SU-DHL-6 (cell line): ENCODE data around the gene TMPRSS9.
"Not testable (repeated sequence)": the region's sequence is repeated elsewhere in the genome, so short reads cannot be mapped to it uniquely, and the experiment has no call there.

ENCODE experiments used
- H2AFZ ChIP-seq: fragments of 200-600 bp; sonication (generic); 2 replicates; pipeline ENCODE4 v1.6.1; 2014; ENCODE audit warnings: low read depth, mild to moderate bottlenecking, moderate library complexity, mixed read lengths, antibody characterized with exemption, low read length; ENCODE audit not compliant: severe bottlenecking
- H3F3A ChIP-seq: fragments of 200-600 bp; shearing (Covaris generic); 2 replicates; pipeline ENCODE4 v1.6.0; 2016; ENCODE audit warnings: antibody characterized with exemption, mild to moderate bottlenecking; ENCODE audit not compliant: insufficient read depth
- H3K27ac ChIP-seq: fragments of 200-600 bp; sonication (generic); 2 replicates; pipeline ENCODE4 v1.5.1; 2016; ENCODE audit warnings: low read depth, mild to moderate bottlenecking, low read length, moderate library complexity, mixed read lengths
- H3K27me3 ChIP-seq: fragments of 200-600 bp; sonication (generic), shearing (Covaris generic); 2 replicates; pipeline ENCODE4 v1.6.0; 2014; ENCODE audit warnings: mild to moderate bottlenecking, low read length
- H3K36me3 ChIP-seq: fragments of 200-600 bp; sonication (generic); 2 replicates; pipeline ENCODE4 v1.6.1; 2014; ENCODE audit warnings: mild to moderate bottlenecking, low read length, mixed read lengths
- H3K4me2 ChIP-seq: fragments of 300-600, 200-600 bp; shearing (Covaris generic), sonication (generic); 2 replicates; pipeline ENCODE4 v1.6.0; 2014; ENCODE audit warnings: low read length, low read depth, mild to moderate bottlenecking; ENCODE audit not compliant: poor library complexity, severe bottlenecking
- H3K4me3 ChIP-seq: fragments of 200-600 bp; sonication (generic); 2 replicates; pipeline ENCODE4 v1.5.1; 2014; ENCODE audit warnings: antibody characterized with exemption, low read length, mild to moderate bottlenecking, mixed read lengths; ENCODE audit not compliant: insufficient read depth, poor library complexity, severe bottlenecking
- H3K79me2 ChIP-seq: fragments of 200-600 bp; sonication (generic); 2 replicates; pipeline ENCODE4 v1.6.1; 2014; ENCODE audit warnings: mild to moderate bottlenecking, low read length, moderate library complexity; ENCODE audit not compliant: insufficient read depth
- H3K9ac ChIP-seq: fragments of 200-600 bp; sonication (generic); 2 replicates; pipeline ENCODE4 v1.7.0; 2014; ENCODE audit warnings: mild to moderate bottlenecking, low read length
- H3K9me2 ChIP-seq: fragments of 200-600 bp; sonication (generic); replicated peaks from 2 replicates; pipeline ENCODE4 v1.6.1; 2014; ENCODE audit warnings: low read length; ENCODE audit not compliant: insufficient read depth
- H3K9me3 ChIP-seq: fragments of 200-600 bp; sonication (generic); 2 replicates; pipeline ENCODE4 v1.6.1; 2014; ENCODE audit warnings: low read length, mixed read lengths; ENCODE audit not compliant: insufficient read depth
- H4K20me1 ChIP-seq: fragments of 200-600 bp; sonication (generic); 2 replicates; pipeline ENCODE4 v1.6.1; 2014; ENCODE audit warnings: low read depth, mild to moderate bottlenecking, antibody characterized with exemption, low read length, moderate library complexity, mixed read lengths
- EZH2phosphoT487 ChIP-seq: fragments of 200-600 bp; sonication (generic), shearing (Covaris generic); conservative IDR thresholded peaks from 2 replicates; pipeline ENCODE4 v1.6.1; 2018; ENCODE audit warnings: mild to moderate bottlenecking, antibody characterized with exemption, low read length, moderate library complexity, mixed read lengths
- TF ChIP-seq, protein P1 (sequence below): fragments of 200-600 bp; sonication (generic); IDR thresholded peaks from one replicate; pipeline ENCODE4 v1.5.1; 2017; ENCODE audit warnings: antibody characterized with exemption, mild to moderate bottlenecking, low read length, moderate library complexity; ENCODE audit not compliant: insufficient read depth, poor library complexity, severe bottlenecking

The TMPRSS9 gene

DNA sequence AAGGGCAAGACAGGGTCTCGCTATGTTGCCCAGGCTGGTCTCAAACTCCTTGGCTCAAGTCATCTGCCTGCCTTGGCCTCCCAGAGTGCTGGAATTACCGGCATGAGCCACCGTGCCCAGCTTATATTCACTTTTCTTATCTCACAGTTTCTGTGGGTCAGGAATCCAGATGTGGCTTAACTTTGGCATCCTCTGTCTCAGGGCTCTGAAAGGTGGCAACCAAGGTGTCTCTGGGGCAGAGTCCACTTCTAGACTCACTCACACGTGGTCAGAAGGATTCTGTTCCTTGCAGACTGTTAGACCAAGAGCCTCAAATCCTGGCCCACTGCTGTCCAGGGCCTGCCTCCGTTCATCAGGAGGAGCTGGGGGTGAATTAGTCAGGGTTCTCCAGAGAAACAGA lies 104.3 kb downstream of the TMPRSS9 start:
- Histone ChIP-seq H3K27ac (no peak overlapping the region), H3F3A (peaks cover 12% of the 10 kb centered on the region; the same call in 1 of the 2 replicates), H3K9me2 (no peaks in the 10 kb centered on the region), H3K36me3 (no peaks in the 10 kb centered on the region), H2AFZ (no peak overlapping the region), H3K4me3 (no peak overlapping the region), H3K9me3 (no peaks in the 10 kb centered on the region), H3K79me2 (no peaks in the 10 kb centered on the region), H3K4me2 (no peak overlapping the region), H3K27me3 (no peaks in the 10 kb centered on the region), H3K9ac (no peak overlapping the region), H4K20me1 (no peaks in the 10 kb centered on the region)
- no peak for TF ChIP-seq EZH2phosphoT487
- TF ChIP-seq, protein P1, sequence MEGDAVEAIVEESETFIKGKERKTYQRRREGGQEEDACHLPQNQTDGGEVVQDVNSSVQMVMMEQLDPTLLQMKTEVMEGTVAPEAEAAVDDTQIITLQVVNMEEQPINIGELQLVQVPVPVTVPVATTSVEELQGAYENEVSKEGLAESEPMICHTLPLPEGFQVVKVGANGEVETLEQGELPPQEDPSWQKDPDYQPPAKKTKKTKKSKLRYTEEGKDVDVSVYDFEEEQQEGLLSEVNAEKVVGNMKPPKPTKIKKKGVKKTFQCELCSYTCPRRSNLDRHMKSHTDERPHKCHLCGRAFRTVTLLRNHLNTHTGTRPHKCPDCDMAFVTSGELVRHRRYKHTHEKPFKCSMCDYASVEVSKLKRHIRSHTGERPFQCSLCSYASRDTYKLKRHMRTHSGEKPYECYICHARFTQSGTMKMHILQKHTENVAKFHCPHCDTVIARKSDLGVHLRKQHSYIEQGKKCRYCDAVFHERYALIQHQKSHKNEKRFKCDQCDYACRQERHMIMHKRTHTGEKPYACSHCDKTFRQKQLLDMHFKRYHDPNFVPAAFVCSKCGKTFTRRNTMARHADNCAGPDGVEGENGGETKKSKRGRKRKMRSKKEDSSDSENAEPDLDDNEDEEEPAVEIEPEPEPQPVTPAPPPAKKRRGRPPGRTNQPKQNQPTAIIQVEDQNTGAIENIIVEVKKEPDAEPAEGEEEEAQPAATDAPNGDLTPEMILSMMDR = no peak

DNA sequence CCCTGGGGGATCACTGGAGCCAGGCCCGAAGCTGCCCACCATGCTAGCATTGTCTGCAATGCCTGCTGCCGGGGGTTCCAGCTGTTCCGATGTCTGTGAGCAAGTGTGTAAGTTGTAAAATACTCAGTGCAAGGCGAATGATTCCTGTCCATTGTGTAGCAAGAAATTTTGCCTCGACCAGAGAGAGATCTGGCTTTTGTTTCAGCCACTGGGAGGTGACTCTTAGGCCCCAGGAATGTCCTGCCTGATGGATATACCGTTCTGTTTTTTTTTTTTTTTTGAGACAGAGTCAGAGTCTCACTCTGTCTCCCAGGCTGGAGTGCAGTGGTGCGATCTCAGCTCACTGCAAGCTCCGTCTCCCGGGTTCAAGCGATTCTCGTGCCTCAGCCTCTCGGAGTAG lies 108.5 kb downstream of the TMPRSS9 start:
- Histone ChIP-seq H3K27ac (no peak overlapping the region), H3K9ac (no peak overlapping the region), H3K4me3 (no peak overlapping the region), H3F3A (0 out of 2 replicates have a peak, but pooled peaks cover 6% of the 10 kb centered on the region), H3K79me2 (no peaks in the 10 kb centered on the region), H3K9me3 (no peaks in the 10 kb centered on the region), H3K4me2 (no peak overlapping the region), H4K20me1 (no peaks in the 10 kb centered on the region), H2AFZ (no peak overlapping the region), H3K27me3 (no peaks in the 10 kb centered on the region), H3K9me2 (no peaks in the 10 kb centered on the region), H3K36me3 (no peaks in the 10 kb centered on the region)
- no peak for TF ChIP-seq EZH2phosphoT487
- TF ChIP-seq, protein P1 = no peak

DNA sequence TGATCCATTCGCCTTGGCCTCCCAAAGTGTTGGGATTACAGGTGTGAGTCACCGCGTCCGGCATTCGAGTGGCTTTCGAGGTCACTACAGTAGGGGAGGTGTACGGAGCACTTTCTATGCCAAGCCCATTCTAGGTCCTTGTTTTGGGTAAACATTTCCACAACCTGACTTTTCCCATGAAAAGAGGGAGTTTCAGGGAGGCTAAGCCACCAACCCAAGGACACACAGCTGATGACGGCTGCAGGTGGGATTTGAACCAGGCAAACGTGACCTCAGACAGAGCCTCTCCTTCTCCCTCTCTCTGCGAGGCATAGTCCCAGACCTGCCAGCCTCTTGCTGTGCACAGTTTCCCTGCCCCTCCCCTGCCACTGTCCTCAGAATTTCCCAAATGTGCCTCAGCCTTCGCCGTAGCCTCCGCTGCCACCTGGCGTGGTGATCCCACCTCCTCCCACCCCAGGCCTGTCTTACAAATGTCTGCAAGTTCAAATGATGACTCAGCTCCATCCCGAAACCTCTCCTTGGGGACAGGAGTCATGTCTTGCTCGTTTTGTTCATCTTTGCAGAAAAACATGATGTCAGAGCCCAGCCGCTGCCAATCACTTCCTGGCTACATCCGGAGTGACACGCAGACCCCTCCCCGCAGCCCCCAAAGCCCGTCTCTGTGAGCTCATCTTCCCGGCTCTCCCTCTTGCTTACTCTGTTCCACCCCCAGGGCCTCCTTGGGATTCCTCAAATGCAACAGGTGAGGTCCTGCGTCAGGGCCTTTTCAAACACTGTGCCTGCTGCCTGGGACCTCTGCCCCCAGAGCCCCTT lies 109.2 kb downstream of the TMPRSS9 start:
- Histone ChIP-seq H2AFZ (no peak overlapping the region), H3K9me2 (no peaks in the 10 kb centered on the region), H3K27ac (no peak overlapping the region), H3K79me2 (no peaks in the 10 kb centered on the region), H3K36me3 (no peaks in the 10 kb centered on the region), H3F3A (0 out of 2 replicates have a peak, but pooled peaks cover 1% of the 10 kb centered on the region), H3K4me3 (no peak overlapping the region), H3K27me3 (no peaks in the 10 kb centered on the region), H3K9ac (no peak overlapping the region), H3K4me2 (no peak overlapping the region), H4K20me1 (no peaks in the 10 kb centered on the region), H3K9me3 (no peaks in the 10 kb centered on the region)
- TF ChIP-seq, protein P1 = no peak
- TF ChIP-seq EZH2phosphoT487 = no peak

- not testable (repeated sequence) for H3K27ac ChIP-seq
Observed at GRCh38 chr19:2469915-2470200, 109.8 kb downstream of the TMPRSS9 start.

More at GRCh38 chr19:2469915-2470200, 109.8 kb downstream of the TMPRSS9 start:
- H3K36me3 ChIP-seq, H3K4me3 ChIP-seq, H3K79me2 ChIP-seq, H3K27me3 ChIP-seq, H3K4me2 ChIP-seq, H4K20me1 ChIP-seq, H3K9ac ChIP-seq, H3K9me2 ChIP-seq, H3F3A ChIP-seq, H3K9me3 ChIP-seq, H2AFZ ChIP-seq: not testable (repeated sequence)
